Lower lobe of right lung (tissue), 2 donors: Measurements from ENCODE around the gene ITGB6. TPM values are rescaled to one million over a fixed set of nuclear protein-coding genes. Genes with fewer than 3 reads are reported as not detected.
"Not testable (repeated sequence)": the region's sequence is repeated elsewhere in the genome, so short reads cannot be mapped to it uniquely, and the experiment has no call there.

Source experiments
- ATAC-seq, 2 donors: fragments of 200-7000 bp; cut with Tn5 transposase; one replicate each; pipeline ENCODE4 v1.9.1; 2020 to 2022; ENCODE audit warnings: mild to moderate bottlenecking in 2 of 2, moderate library complexity in 2 of 2
- DNase-seq: peaks from one replicate; pipeline ENCODE4 v3.0.0-alpha.2; 2020
- H3K27ac ChIP-seq: fragments of 200-600 bp; one replicate; pipeline ENCODE4 v1.8.0; 2022
- H3K27me3 ChIP-seq: fragments of 200-600 bp; one replicate; pipeline ENCODE4 v1.8.0; 2022; ENCODE audit warnings: low read depth
- H3K36me3 ChIP-seq: fragments of 200-600 bp; one replicate; pipeline ENCODE4 v1.8.0; 2022; ENCODE audit warnings: mild to moderate bottlenecking
- H3K4me1 ChIP-seq: fragments of 200-600 bp; one replicate; pipeline ENCODE4 v1.8.0; 2022
- H3K4me3 ChIP-seq: fragments of 200-600 bp; one replicate; pipeline ENCODE4 v1.8.0; 2022; ENCODE audit warnings: mild to moderate bottlenecking
- H3K9me3 ChIP-seq: fragments of 200-600 bp; one replicate; pipeline ENCODE4 v1.8.0; 2022
- CTCF ChIP-seq: fragments of 200-600 bp; IDR thresholded peaks from one replicate; pipeline ENCODE4 v1.8.0; 2022; ENCODE audit warnings: antibody characterized with exemption, mild to moderate bottlenecking
- intact Hi-C: fragments of 100-400 bp; cut with DNase I; formaldehyde crosslinking; loops from one replicate; pipeline ENCODE4 v1.11.0; 2022
- total RNA-seq: library from RNA; stranded (reverse); fragmentation: NEBNext Ultra II Directional; extraction: Animal tissue kit (Norgen Biotek cat#: 25700); gene quantifications from one replicate; pipeline ENCODE4 v1.2.1, GENCODE V29; 2021
- donor health status: DM: no; HTN: yes; CAD: no; lungs with severe emphysema.

Gene ITGB6
- total RNA-seq, 1 donor from 2014 or later: 65.2 TPM

DNA sequence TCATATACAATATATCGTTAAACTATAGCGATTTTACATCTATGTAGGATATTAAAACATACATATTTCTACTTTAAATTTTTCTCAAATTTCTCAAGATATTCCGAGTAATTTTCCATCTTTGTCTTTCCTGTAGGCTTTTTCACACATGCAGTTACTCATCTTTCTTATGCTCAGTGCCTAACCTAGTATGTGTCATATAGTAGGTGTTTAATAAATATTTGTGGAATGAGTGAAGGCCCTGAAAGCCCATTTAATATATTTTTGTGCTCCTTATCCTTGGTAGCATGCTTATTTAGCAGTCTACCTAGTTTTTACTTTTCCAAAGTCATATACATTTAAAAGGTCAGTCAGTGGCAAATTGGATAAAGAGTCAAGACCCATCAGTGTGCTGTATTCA is 67.3 kb downstream of the ITGB6 start:
- H3K4me1 ChIP-seq: no peaks in the 10 kb centered on the region
- ATAC-seq: no peak
- no peak overlapping the region for H3K27ac ChIP-seq
- H3K4me3 ChIP-seq: no peak overlapping the region
- TF ChIP-seq CTCF: no peak
- intact Hi-C loops: no loop called here
- peaks cover 6% of the 10 kb centered on the region for H3K36me3 ChIP-seq
- no peak for DNase-seq
- no peaks in the 10 kb centered on the region for H3K27me3 ChIP-seq
- no peaks in the 10 kb centered on the region for H3K9me3 ChIP-seq

GRCh38 chr2:160126756-160127155 is 73.3 kb downstream of the ITGB6 start:
- no peak overlapping the region for H3K27ac ChIP-seq
- no peak for ATAC-seq
- no peaks in the 10 kb centered on the region for H3K4me1 ChIP-seq
- intact Hi-C loops: no loop called here
- no peak for DNase-seq
- no peaks in the 10 kb centered on the region for H3K36me3 ChIP-seq
- H3K4me3 ChIP-seq: no peak overlapping the region
- no peaks in the 10 kb centered on the region for H3K27me3 ChIP-seq
- no peak for TF ChIP-seq CTCF
- no peaks in the 10 kb centered on the region for H3K9me3 ChIP-seq

- Histone ChIP-seq H3K4me3 (no peak overlapping the region), H3K36me3 (no peaks in the 10 kb centered on the region), H3K4me1 (no peaks in the 10 kb centered on the region), H3K9me3 (no peaks in the 10 kb centered on the region), H3K27me3 (no peaks in the 10 kb centered on the region), H3K27ac (no peak overlapping the region)
- TF ChIP-seq CTCF: no peak
- DNase-seq (no peak), ATAC-seq (no peak)
- intact Hi-C loops: no loop called here
Observed at GRCh38 chr2:160126315-160126714, 73.8 kb downstream of the ITGB6 start.

GRCh38 chr2:160125828-160126227 is 74.2 kb downstream of the ITGB6 start:
- Histone ChIP-seq H3K27ac (no peak overlapping the region), H3K36me3 (no peaks in the 10 kb centered on the region), H3K4me1 (no peaks in the 10 kb centered on the region), H3K27me3 (no peaks in the 10 kb centered on the region), H3K4me3 (no peak overlapping the region), H3K9me3 (no peaks in the 10 kb centered on the region)
- no peak for TF ChIP-seq CTCF
- DNase-seq (no peak), ATAC-seq (no peak)
- intact Hi-C loops: no loop called here

- no peaks in the 10 kb centered on the region for H3K4me1 ChIP-seq
- no peaks in the 10 kb centered on the region for H3K36me3 ChIP-seq
- DNase-seq (no peak), ATAC-seq (no peak)
- H3K9me3 ChIP-seq: no peaks in the 10 kb centered on the region
- no peak overlapping the region for H3K27ac ChIP-seq
- H3K27me3 ChIP-seq: no peaks in the 10 kb centered on the region
- TF ChIP-seq CTCF: no peak
- H3K4me3 ChIP-seq: no peak overlapping the region
- intact Hi-C loops: no loop called here
Observed at GRCh38 chr2:160125366-160125765, 74.7 kb downstream of the ITGB6 start.

DNA sequence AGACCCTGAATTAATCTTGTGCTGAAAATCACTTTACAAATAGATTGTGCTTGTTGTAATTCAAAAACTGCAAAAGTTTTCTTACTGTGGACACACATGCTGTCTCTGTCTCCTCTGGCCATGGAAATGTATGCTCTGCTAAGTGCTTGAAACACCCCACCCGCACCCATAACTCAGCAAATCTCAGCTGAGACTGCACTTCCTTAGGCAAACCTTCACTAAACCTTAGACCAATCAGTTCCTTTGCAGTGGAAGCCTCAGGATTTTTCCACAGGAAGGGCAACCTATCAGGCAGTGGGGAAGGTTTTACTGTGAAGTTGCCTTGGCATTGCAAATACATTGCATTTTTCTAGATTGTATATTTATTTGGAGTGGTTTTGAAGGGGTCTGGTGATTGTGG is 75.5 kb downstream of the ITGB6 start:
- no peak overlapping the region for H3K27ac ChIP-seq

GRCh38 chr2:160114721-160115120 is 85.4 kb downstream of the ITGB6 start:
- intact Hi-C loops, ATAC-seq: not testable (repeated sequence)

More for the DNA sequence above, 75.5 kb downstream of the ITGB6 start:
- H3K27me3 ChIP-seq: no peaks in the 10 kb centered on the region
- no peak for TF ChIP-seq CTCF
- DNase-seq (no peak), ATAC-seq (no peak)
- H3K9me3 ChIP-seq: no peaks in the 10 kb centered on the region
- intact Hi-C loops: no loop called here
- no peaks in the 10 kb centered on the region for H3K36me3 ChIP-seq
- H3K4me3 ChIP-seq: no peak overlapping the region
- no peaks in the 10 kb centered on the region for H3K4me1 ChIP-seq

More at GRCh38 chr2:160114721-160115120, 85.4 kb downstream of the ITGB6 start:
- H3K4me1 ChIP-seq, H3K27me3 ChIP-seq, H3K4me3 ChIP-seq, H3K9me3 ChIP-seq, DNase-seq, H3K27ac ChIP-seq: not testable (repeated sequence)
- peaks cover 11% of the 10 kb centered on the region for H3K36me3 ChIP-seq
